GM10266 (cell line): Measurements from ENCODE around the gene RASEF.

Source experiments
- DNase-seq: peaks from one replicate; pipeline ENCODE4 v3.0.0; 2012; ENCODE audit errors: extremely low spot score
- CTCF ChIP-seq: IDR thresholded peaks from 2 replicates; pipeline ENCODE4 v1.5.1; 2012; ENCODE audit warnings: mild to moderate bottlenecking, low read depth; ENCODE audit not compliant: control insufficient read depth, insufficient read depth; ENCODE audit errors: missing control alignments

Gene RASEF

DNA sequence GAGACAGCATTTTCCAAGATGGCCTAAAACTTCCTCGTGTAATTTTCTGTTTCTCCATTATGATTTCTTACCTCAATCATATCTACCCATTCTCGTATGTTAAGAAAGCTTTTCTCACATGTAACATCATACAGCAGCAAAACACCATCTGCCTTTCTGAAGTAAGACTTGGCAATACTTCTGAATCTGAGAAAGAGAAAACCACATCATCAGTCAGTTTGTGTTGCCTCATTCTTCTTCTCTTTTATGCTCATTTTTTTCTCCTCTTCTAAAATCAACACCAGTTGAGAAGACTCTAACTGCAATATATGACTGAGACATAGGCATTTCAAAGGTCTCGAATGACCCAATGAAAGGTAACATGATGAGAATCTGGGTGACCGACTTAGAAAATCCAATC is 66.0 kb downstream of the RASEF start:
- no peak for TF ChIP-seq CTCF
- no peak for DNase-seq

GRCh38 chr9:82993856-82994605 is 68.9 kb downstream of the RASEF start:
- TF ChIP-seq CTCF: no peak
- no peak for DNase-seq

DNA sequence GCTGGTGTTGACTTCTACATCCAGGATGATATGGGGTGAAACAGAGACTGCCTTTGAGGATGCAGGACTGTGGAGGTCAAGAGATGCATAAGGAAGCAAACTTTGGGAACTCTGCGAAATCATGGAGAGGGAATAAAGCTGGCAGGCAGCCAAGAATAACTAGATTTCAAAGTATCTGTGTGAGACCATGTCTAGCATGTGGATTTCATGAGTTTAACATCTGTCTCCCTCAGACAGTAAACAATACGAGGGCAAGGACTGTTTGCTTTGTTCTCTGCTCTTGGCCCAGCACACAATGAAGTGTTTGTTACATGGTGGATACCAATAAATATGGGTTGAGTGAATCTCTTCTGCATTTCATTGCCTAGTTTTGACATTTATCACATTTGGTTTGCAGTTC is 71.3 kb downstream of the RASEF start:
- no peak for TF ChIP-seq CTCF
- DNase-seq: no peak

DNA sequence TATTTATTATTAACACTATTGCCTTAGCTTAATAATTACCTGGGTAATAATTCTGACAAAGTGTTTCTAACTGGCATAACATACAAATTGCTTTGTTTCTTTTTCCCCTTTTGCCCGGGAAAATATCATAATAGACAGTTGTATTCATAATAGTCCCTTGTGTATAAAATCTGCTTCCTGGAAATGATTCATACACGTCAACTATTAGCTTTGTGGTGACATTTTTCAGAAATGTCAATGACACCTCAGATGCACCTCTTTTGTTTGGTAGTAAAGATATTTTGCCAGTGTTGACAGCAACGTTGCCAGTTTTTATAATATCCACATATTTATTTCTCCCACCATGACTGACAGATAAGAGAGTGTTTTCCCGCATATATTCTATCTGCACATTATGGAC is 73.0 kb downstream of the RASEF start:
- no peak for DNase-seq
- TF ChIP-seq CTCF: no peak

- no peak for DNase-seq
- no peak for TF ChIP-seq CTCF
These were observed 74.5 kb downstream of the RASEF start for GRCh38 chr9:82988488-82988887.

- TF ChIP-seq CTCF: no peak
- no peak for DNase-seq
These were observed 75.4 kb downstream of the RASEF start for GRCh38 chr9:82987370-82988189.

DNA sequence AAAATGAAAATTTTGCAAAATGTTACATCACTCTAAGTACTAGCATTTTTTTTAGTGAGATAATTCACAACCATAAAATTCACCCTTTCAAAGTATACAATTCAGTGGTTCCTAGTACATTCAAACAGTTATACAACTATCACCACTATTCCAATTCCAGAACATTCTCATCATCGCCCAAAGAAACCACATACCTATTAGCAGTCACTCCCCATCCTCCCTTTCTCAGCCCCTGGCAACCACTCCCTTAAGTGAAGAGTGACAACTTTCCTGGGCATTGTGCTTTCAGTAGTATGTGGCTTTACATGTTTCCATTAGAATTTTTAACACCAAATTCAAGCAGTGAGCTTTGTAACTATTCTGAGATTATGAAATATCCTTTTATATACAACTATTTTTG is 81.4 kb downstream of the RASEF start:
- TF ChIP-seq CTCF: no peak
- DNase-seq: no peak
